RWPE1 (cell line): ENCODE measurements around the gene FBXL3.
A peak's percentile ranks its signal among the peaks of the same experiment; 100 is the strongest.

ENCODE experiments used
- CTCF ChIA-PET: fragments of 350-600 bp; sonication (Branson Sonifier 250); formaldehyde crosslinking; extraction: SDS; loops from one replicate; lab custom pipeline; 2021; lab: Yijun Ruan, JAX
- POLR2A ChIA-PET: fragments of 400-600 bp; formaldehyde crosslinking; extraction: SDS; loops from one replicate; lab custom pipeline; 2020; ENCODE audit warnings: antibody characterized with exemption; ENCODE audit not compliant: low non-redundant PET; lab: Yijun Ruan, JAX
- DNase-seq: peaks from one replicate; pipeline ENCODE4 v3.0.0; 2012; ENCODE audit warnings: low spot score
- H3K27ac ChIP-seq: fragments of 450-650 bp; 2 replicates; pipeline ENCODE4 v1.5.1; 2017
- CTCF ChIP-seq: fragments of 450-650 bp; conservative IDR thresholded peaks from 2 replicates; pipeline ENCODE4 v1.5.1; 2017; ENCODE audit warnings: low read depth, mild to moderate bottlenecking

Gene FBXL3

GRCh38 chr13:77033717-77034302 is 6.9 kb upstream of the FBXL3 start:
- POLR2A ChIA-PET = no interaction called here
- DNase-seq = peak; percentile 15
- CTCF ChIA-PET = no interaction called here
- H3K27ac ChIP-seq = no peak overlapping the region
- no peak for TF ChIP-seq CTCF

- ChIA-PET CTCF (no interaction called here), POLR2A (no interaction called here)
- DNase-seq = no peak
- no peak for TF ChIP-seq CTCF
- no peak overlapping the region for H3K27ac ChIP-seq
Observed at GRCh38 chr13:77031656-77032243, 4.8 kb upstream of the FBXL3 start.

- no peak for TF ChIP-seq CTCF
- CTCF ChIA-PET = interaction anchor here (0.8 kb wide), 1 partner anchor 491 kb away, joined by 3 read pairs; no protein-coding TSS in a partner anchor
- POLR2A ChIA-PET = no interaction called here
- H3K27ac ChIP-seq = no peak overlapping the region
- no peak for DNase-seq
Observed at GRCh38 chr13:77029436-77029835, 2.5 kb upstream of the FBXL3 start.

- DNase-seq = no peak
- POLR2A ChIA-PET = no interaction called here
Observed at GRCh38 chr13:77028202-77028601, 1.2 kb upstream of the FBXL3 start.

GRCh38 chr13:77026255-77026860 is 601 bp downstream of the FBXL3 start:
- DNase-seq = peak; percentile 81
- TF ChIP-seq CTCF = no peak
- ChIA-PET CTCF (interaction anchor here (0.7 to 1.0 kb wide), 2 partner anchors 9 to 1339 kb away, joined by 3 read pairs; no protein-coding TSS in a partner anchor), POLR2A (interaction anchor here (0.6 to 0.7 kb wide), 2 partner anchors 12 to 16 kb away, joined by 4 to 7 read pairs; no protein-coding TSS in a partner anchor)
- H3K27ac ChIP-seq = peak overlapping the region; percentile 97

More at GRCh38 chr13:77028202-77028601, 1.2 kb upstream of the FBXL3 start:
- TF ChIP-seq CTCF = no peak
- CTCF ChIA-PET = interaction anchor here (0.9 kb wide), 1 partner anchor 507 kb away, joined by 3 read pairs; the partner anchor contains the start of gene SCEL
- H3K27ac ChIP-seq = no peak overlapping the region

- POLR2A ChIA-PET = no interaction called here
- no peak for TF ChIP-seq CTCF
- CTCF ChIA-PET = no interaction called here
- no peak for DNase-seq
- no peak overlapping the region for H3K27ac ChIP-seq
Observed at GRCh38 chr13:77022341-77022740, 4.6 kb downstream of the FBXL3 start.
